HCT116 (cell line): ENCODE measurements around the gene PLCB2.

Experiments
- CTCF ChIP-seq, 3 experiments: fragments of 200-600 bp in 1 of 3; sonication (generic) in 1 of 3; IDR thresholded peaks in 2 of 3; conservative IDR thresholded peaks in 1 of 3; 2 replicates each; pipeline ENCODE4 v1.5.1; 2012 to 2017; ENCODE audit warnings: low read depth in 2 of 3, low read length in 2 of 3, antibody characterized with exemption in 1 of 3, borderline replicate concordance in 1 of 3, control low read depth in 1 of 3, mild to moderate bottlenecking in 1 of 3, mixed read lengths in 1 of 3, mixed run types in 1 of 3, moderate library complexity in 1 of 3; ENCODE audit not compliant: insufficient read depth in 1 of 3
- EZH2 ChIP-seq: fragments of 200-600 bp; sonication (generic); IDR thresholded peaks from 2 replicates; pipeline ENCODE4 v1.6.1; 2017; ENCODE audit warnings: antibody characterized with exemption, mixed run types
- POLR2A ChIP-seq: IDR thresholded peaks from 2 replicates; pipeline ENCODE4 v1.7.0; 2011; ENCODE audit warnings: borderline replicate concordance; ENCODE audit not compliant: insufficient read depth, insufficient read length; ENCODE audit errors: extremely low read depth
- SP1 ChIP-seq: IDR thresholded peaks from 2 replicates; pipeline ENCODE4 v1.6.1; 2012; ENCODE audit warnings: low read depth
- ZNF274 ChIP-seq: fragments of 200-500 bp; sonication (Bioruptor generic); IDR thresholded peaks from 2 replicates; pipeline ENCODE4 v1.6.1; 2014; ENCODE audit warnings: mild to moderate bottlenecking, low read depth, low read length, inconsistent platforms
- TF ChIP-seq, protein P1 (sequence below): IDR thresholded peaks from 2 replicates; pipeline ENCODE4 v1.6.1; 2012; ENCODE audit warnings: low read depth

DNA sequence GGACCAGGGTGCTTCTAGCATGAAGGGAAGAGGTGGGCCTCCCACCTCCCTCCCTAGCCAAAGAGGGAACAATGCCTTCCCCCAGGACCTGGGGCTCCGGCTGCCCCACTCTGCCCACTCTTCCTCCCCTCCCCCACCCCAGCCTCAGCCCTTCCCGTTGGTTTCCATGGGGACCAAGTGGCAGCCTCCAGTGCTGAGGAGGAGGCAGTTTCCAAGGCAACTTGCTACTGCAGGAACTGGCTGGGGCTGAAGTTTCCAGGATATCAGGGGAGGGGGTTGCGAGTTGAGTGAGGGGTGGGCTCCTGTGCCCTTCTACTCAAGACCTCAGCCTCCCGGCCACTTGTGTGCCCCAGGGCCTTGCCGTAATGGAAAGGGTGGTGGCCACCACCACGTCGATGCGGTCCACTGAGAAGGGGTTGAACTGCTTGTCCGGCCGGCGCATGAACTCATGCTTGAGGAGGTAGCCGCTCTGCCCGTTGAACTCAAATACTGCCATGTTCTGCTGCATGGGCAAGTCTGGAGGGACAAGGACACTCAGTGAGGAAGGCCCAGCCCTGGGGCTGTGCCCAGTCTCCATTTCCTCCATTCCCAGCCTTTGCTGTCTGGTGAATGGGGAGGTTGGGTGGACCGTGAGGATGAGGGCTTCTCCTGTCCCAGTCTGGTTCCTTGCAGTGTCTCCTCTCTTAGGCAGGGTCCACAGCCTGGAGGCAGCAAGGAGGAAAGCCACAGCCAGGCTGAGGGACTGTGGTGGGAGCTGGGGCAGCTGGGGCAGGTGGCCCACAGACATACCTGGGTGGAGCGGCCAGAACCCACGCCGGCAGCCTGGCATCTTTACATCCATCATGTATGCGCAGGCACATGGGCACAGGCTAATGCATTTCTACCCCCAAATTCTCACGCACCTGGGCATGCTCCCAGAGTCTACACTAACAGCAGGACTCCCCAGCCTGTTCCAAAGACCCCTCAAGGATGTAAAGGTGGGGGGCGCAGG lies 13.5 kb downstream of the PLCB2 start:
- TF ChIP-seq, protein P1, sequence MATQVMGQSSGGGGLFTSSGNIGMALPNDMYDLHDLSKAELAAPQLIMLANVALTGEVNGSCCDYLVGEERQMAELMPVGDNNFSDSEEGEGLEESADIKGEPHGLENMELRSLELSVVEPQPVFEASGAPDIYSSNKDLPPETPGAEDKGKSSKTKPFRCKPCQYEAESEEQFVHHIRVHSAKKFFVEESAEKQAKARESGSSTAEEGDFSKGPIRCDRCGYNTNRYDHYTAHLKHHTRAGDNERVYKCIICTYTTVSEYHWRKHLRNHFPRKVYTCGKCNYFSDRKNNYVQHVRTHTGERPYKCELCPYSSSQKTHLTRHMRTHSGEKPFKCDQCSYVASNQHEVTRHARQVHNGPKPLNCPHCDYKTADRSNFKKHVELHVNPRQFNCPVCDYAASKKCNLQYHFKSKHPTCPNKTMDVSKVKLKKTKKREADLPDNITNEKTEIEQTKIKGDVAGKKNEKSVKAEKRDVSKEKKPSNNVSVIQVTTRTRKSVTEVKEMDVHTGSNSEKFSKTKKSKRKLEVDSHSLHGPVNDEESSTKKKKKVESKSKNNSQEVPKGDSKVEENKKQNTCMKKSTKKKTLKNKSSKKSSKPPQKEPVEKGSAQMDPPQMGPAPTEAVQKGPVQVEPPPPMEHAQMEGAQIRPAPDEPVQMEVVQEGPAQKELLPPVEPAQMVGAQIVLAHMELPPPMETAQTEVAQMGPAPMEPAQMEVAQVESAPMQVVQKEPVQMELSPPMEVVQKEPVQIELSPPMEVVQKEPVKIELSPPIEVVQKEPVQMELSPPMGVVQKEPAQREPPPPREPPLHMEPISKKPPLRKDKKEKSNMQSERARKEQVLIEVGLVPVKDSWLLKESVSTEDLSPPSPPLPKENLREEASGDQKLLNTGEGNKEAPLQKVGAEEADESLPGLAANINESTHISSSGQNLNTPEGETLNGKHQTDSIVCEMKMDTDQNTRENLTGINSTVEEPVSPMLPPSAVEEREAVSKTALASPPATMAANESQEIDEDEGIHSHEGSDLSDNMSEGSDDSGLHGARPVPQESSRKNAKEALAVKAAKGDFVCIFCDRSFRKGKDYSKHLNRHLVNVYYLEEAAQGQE: no peak
- no peak for TF ChIP-seq SP1
- no peak for TF ChIP-seq ZNF274
- no peak for TF ChIP-seq CTCF (IDR thresholded peaks at IDR 0.05 in 2 of 3, conservative IDR thresholded peaks at IDR 0.05 in 1 of 3; ENCODE audit: borderline replicate concordance in 1 of 3, insufficient read depth in 1 of 3, low read depth in 2 of 3, low read length in 2 of 3)
- no peak for TF ChIP-seq EZH2
- TF ChIP-seq POLR2A: no peak
